SK-N-SH treated with all-trans-retinoic acid at 6 μM for 48 hours (cell line): ENCODE results near the gene ZNF274.

Source experiments
- TOX ChIP-seq: fragments of 250-450 bp; sonication (Bioruptor Pico); IDR thresholded peaks from 2 replicates; pipeline ENCODE4 v1.8.0; 2021; ENCODE audit warnings: mild to moderate bottlenecking, moderate library complexity, borderline replicate concordance
- ZNF70 ChIP-seq: fragments of 450-650 bp; formaldehyde crosslinking; IDR thresholded peaks from 2 replicates; pipeline ENCODE4 v1.5.0; 2020; ENCODE audit warnings: mild to moderate bottlenecking, moderate library complexity
- ZNF8 ChIP-seq: fragments of 450-650 bp; formaldehyde crosslinking; IDR thresholded peaks from 2 replicates; pipeline ENCODE4 v1.5.0; 2020; ENCODE audit warnings: mild to moderate bottlenecking, moderate library complexity
- TF ChIP-seq, protein P1 (sequence below): fragments of 250-450 bp; sonication (Bioruptor Pico); IDR thresholded peaks from 2 replicates; pipeline ENCODE4 v1.5.1; 2021; ENCODE audit warnings: mild to moderate bottlenecking, moderate library complexity
- TF ChIP-seq, protein P2 (sequence below): fragments of 250-450 bp; sonication (Bioruptor Pico); IDR thresholded peaks from 2 replicates; pipeline ENCODE4 v1.5.0; 2020; ENCODE audit warnings: mild to moderate bottlenecking, moderate library complexity

DNA sequence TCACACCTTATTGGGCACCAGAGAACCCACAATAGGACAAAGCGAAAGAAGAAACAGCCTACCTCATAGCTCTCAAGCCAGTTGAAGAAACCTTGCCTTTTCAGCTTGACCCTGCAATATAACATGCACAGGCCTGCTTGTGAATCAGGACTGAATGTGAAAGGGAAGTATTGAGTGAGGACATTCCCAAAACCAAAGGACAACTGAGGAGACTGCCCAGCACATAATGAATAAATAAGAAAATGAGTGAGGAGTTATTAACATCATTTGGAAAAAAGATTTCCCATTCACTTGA is 30.2 kb downstream of the ZNF274 start:
- TF ChIP-seq ZNF8 (CRISPR knock-in tag) = no peak
- no peak for TF ChIP-seq ZNF70 (CRISPR knock-in tag)
- TF ChIP-seq, protein P1, sequence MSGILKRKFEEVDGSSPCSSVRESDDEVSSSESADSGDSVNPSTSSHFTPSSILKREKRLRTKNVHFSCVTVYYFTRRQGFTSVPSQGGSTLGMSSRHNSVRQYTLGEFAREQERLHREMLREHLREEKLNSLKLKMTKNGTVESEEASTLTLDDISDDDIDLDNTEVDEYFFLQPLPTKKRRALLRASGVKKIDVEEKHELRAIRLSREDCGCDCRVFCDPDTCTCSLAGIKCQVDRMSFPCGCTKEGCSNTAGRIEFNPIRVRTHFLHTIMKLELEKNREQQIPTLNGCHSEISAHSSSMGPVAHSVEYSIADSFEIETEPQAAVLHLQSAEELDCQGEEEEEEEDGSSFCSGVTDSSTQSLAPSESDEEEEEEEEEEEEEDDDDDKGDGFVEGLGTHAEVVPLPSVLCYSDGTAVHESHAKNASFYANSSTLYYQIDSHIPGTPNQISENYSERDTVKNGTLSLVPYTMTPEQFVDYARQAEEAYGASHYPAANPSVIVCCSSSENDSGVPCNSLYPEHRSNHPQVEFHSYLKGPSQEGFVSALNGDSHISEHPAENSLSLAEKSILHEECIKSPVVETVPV (CRISPR knock-in tag) = no peak
- TF ChIP-seq, protein P2, sequence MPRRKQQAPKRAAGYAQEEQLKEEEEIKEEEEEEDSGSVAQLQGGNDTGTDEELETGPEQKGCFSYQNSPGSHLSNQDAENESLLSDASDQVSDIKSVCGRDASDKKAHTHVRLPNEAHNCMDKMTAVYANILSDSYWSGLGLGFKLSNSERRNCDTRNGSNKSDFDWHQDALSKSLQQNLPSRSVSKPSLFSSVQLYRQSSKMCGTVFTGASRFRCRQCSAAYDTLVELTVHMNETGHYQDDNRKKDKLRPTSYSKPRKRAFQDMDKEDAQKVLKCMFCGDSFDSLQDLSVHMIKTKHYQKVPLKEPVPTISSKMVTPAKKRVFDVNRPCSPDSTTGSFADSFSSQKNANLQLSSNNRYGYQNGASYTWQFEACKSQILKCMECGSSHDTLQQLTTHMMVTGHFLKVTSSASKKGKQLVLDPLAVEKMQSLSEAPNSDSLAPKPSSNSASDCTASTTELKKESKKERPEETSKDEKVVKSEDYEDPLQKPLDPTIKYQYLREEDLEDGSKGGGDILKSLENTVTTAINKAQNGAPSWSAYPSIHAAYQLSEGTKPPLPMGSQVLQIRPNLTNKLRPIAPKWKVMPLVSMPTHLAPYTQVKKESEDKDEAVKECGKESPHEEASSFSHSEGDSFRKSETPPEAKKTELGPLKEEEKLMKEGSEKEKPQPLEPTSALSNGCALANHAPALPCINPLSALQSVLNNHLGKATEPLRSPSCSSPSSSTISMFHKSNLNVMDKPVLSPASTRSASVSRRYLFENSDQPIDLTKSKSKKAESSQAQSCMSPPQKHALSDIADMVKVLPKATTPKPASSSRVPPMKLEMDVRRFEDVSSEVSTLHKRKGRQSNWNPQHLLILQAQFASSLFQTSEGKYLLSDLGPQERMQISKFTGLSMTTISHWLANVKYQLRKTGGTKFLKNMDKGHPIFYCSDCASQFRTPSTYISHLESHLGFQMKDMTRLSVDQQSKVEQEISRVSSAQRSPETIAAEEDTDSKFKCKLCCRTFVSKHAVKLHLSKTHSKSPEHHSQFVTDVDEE (CRISPR knock-in tag) = no peak
- TF ChIP-seq TOX (CRISPR knock-in tag) = no peak
